Measurements from ENCODE around the gene MUC6.

Gene MUC6

GRCh38 chr11:999009-999408 is 37.5 kb downstream of the MUC6 start:
- H3K36me3 ChIP-seq (ENCODE audit: control insufficient read depth in 1 of 2, insufficient read depth in 2 of 2, low read depth in 1 of 2, low read length in 2 of 2) = peaks cover 59 to 81% of the 10 kb centered on the region in 2 experiments
- no peak overlapping the region for H2AK5ac ChIP-seq (ENCODE audit: low read length, severe bottlenecking)
- no peak overlapping the region for H2AFZ ChIP-seq (ENCODE audit: low read depth, low read length)
- H3K4me3 ChIP-seq (ENCODE audit: insufficient read depth in 1 of 2, low read depth in 1 of 2, low read length in 2 of 2) = no peak overlapping the region
- no peak overlapping the region for H3K27ac ChIP-seq (ENCODE audit: low read length, poor library complexity, severe bottlenecking)
- peaks cover 10% of the 10 kb centered on the region for H3K4me1 ChIP-seq (ENCODE audit: control insufficient read depth, insufficient read depth, low read depth, low read length)
- no peak overlapping the region for H2BK12ac ChIP-seq (ENCODE audit: low read length in 2 of 2)
- no peaks in the 10 kb centered on the region for H3K9me3 ChIP-seq (ENCODE audit: control insufficient read depth, low read length)
- no peak overlapping the region for H3K4me2 ChIP-seq (ENCODE audit: low read length, poor library complexity, severe bottlenecking)
- H4K91ac ChIP-seq (ENCODE audit: low read length) = no peak overlapping the region
- no peak overlapping the region for H3K9ac ChIP-seq (ENCODE audit: low read length)
- H3K18ac ChIP-seq (ENCODE audit: low read depth in 1 of 2, low read length in 2 of 2) = no peak overlapping the region
- H2BK15ac ChIP-seq (ENCODE audit: low read depth, poor library complexity, severe bottlenecking) = no peak overlapping the region
- WGBS = 98% methylated on average over 10 of the region's 10 CpGs
- H3K23ac ChIP-seq (ENCODE audit: low read length in 2 of 2) = no peak overlapping the region
- no peak overlapping the region for H3K14ac ChIP-seq (ENCODE audit: low read length in 2 of 2)
- no peaks in the 10 kb centered on the region for H3K27me3 ChIP-seq (ENCODE audit: control insufficient read depth in 1 of 2, insufficient read depth in 1 of 2, low read length in 2 of 2)
- H2BK120ac ChIP-seq (ENCODE audit: low read depth, low read length) = no peak overlapping the region
- H2BK5ac ChIP-seq (ENCODE audit: low read depth, low read length, poor library complexity, severe bottlenecking) = no peak overlapping the region
- no peak overlapping the region for H3K4ac ChIP-seq (ENCODE audit: low read depth in 1 of 2, low read length in 2 of 2)
- H4K8ac ChIP-seq (ENCODE audit: low read length) = no peak overlapping the region
- no peak for DNase-seq
- H3K79me1 ChIP-seq (replicated peaks; ENCODE audit: low read length, poor library complexity, severe bottlenecking) = peaks cover 57% of the 10 kb centered on the region

GRCh38 chr11:997907-998306 is 38.6 kb downstream of the MUC6 start:
- Histone ChIP-seq H3K9ac (ENCODE audit: low read length) (no peak overlapping the region), H2BK15ac (ENCODE audit: low read depth, poor library complexity, severe bottlenecking) (no peak overlapping the region), H3K79me1 (replicated peaks; ENCODE audit: low read length, poor library complexity, severe bottlenecking) (peaks cover 58% of the 10 kb centered on the region), H2AK5ac (ENCODE audit: low read length, severe bottlenecking) (no peak overlapping the region), H4K8ac (ENCODE audit: low read length) (no peak overlapping the region), H2BK12ac (ENCODE audit: low read length in 2 of 2) (no peak overlapping the region), H4K91ac (ENCODE audit: low read length) (no peak overlapping the region), H3K27me3 (ENCODE audit: control insufficient read depth in 1 of 2, insufficient read depth in 1 of 2, low read length in 2 of 2) (no peaks in the 10 kb centered on the region), H3K18ac (ENCODE audit: low read depth in 1 of 2, low read length in 2 of 2) (no peak overlapping the region), H3K23ac (ENCODE audit: low read length in 2 of 2) (no peak overlapping the region), H3K4me1 (ENCODE audit: control insufficient read depth, insufficient read depth, low read depth, low read length) (peaks cover 10% of the 10 kb centered on the region), H3K4me2 (ENCODE audit: low read length, poor library complexity, severe bottlenecking) (no peak overlapping the region), H3K4me3 (ENCODE audit: insufficient read depth in 1 of 2, low read depth in 1 of 2, low read length in 2 of 2) (peak overlapping the region in 1 of 2 experiments; percentile 39), H3K4ac (ENCODE audit: low read depth in 1 of 2, low read length in 2 of 2) (no peak overlapping the region), H3K36me3 (ENCODE audit: control insufficient read depth in 1 of 2, insufficient read depth in 2 of 2, low read depth in 1 of 2, low read length in 2 of 2) (peaks cover 60 to 84% of the 10 kb centered on the region in 2 experiments), H3K27ac (ENCODE audit: low read length, poor library complexity, severe bottlenecking) (no peak overlapping the region), H2BK120ac (ENCODE audit: low read depth, low read length) (no peak overlapping the region), H3K9me3 (ENCODE audit: control insufficient read depth, low read length) (no peaks in the 10 kb centered on the region), H3K14ac (ENCODE audit: low read length in 2 of 2) (no peak overlapping the region), H2AFZ (ENCODE audit: low read depth, low read length) (no peak overlapping the region), H2BK5ac (ENCODE audit: low read depth, low read length, poor library complexity, severe bottlenecking) (no peak overlapping the region)
- 96% methylated on average over 14 of the region's 14 CpGs for WGBS
- DNase-seq = no peak

GRCh38 chr11:996681-997080 is 39.8 kb downstream of the MUC6 start:
- Histone ChIP-seq H4K91ac (ENCODE audit: low read length) (no peak overlapping the region), H3K9ac (ENCODE audit: low read length) (no peak overlapping the region), H3K4me1 (ENCODE audit: control insufficient read depth, insufficient read depth, low read depth, low read length) (peaks cover 10% of the 10 kb centered on the region), H2AK5ac (ENCODE audit: low read length, severe bottlenecking) (no peak overlapping the region), H2BK12ac (ENCODE audit: low read length in 2 of 2) (no peak overlapping the region), H2BK5ac (ENCODE audit: low read depth, low read length, poor library complexity, severe bottlenecking) (no peak overlapping the region), H2AFZ (ENCODE audit: low read depth, low read length) (no peak overlapping the region), H2BK15ac (ENCODE audit: low read depth, poor library complexity, severe bottlenecking) (no peak overlapping the region), H2BK120ac (ENCODE audit: low read depth, low read length) (no peak overlapping the region), H3K27me3 (ENCODE audit: control insufficient read depth in 1 of 2, insufficient read depth in 1 of 2, low read length in 2 of 2) (no peaks in the 10 kb centered on the region), H3K14ac (ENCODE audit: low read length in 2 of 2) (no peak overlapping the region), H4K8ac (ENCODE audit: low read length) (no peak overlapping the region), H3K9me3 (ENCODE audit: control insufficient read depth, low read length) (no peaks in the 10 kb centered on the region), H3K23ac (ENCODE audit: low read length in 2 of 2) (no peak overlapping the region), H3K4ac (ENCODE audit: low read depth in 1 of 2, low read length in 2 of 2) (no peak overlapping the region), H3K79me1 (replicated peaks; ENCODE audit: low read length, poor library complexity, severe bottlenecking) (peaks cover 58% of the 10 kb centered on the region), H3K27ac (ENCODE audit: low read length, poor library complexity, severe bottlenecking) (no peak overlapping the region), H3K4me3 (ENCODE audit: insufficient read depth in 1 of 2, low read depth in 1 of 2, low read length in 2 of 2) (no peak overlapping the region), H3K18ac (ENCODE audit: low read depth in 1 of 2, low read length in 2 of 2) (no peak overlapping the region), H3K36me3 (ENCODE audit: control insufficient read depth in 1 of 2, insufficient read depth in 2 of 2, low read depth in 1 of 2, low read length in 2 of 2) (peaks cover 58 to 84% of the 10 kb centered on the region in 2 experiments), H3K4me2 (ENCODE audit: low read length, poor library complexity, severe bottlenecking) (no peak overlapping the region)
- DNase-seq = no peak
- WGBS = 92% methylated on average over 10 of the region's 10 CpGs

- H2BK5ac ChIP-seq (ENCODE audit: low read depth, low read length, poor library complexity, severe bottlenecking) = no peak overlapping the region
- H3K4me2 ChIP-seq (ENCODE audit: low read length, poor library complexity, severe bottlenecking) = no peak overlapping the region
- no peak overlapping the region for H3K4me3 ChIP-seq (ENCODE audit: insufficient read depth in 1 of 2, low read depth in 1 of 2, low read length in 2 of 2)
- peaks cover 10% of the 10 kb centered on the region for H3K4me1 ChIP-seq (ENCODE audit: control insufficient read depth, insufficient read depth, low read depth, low read length)
- no peak overlapping the region for H3K9ac ChIP-seq (ENCODE audit: low read length)
- H3K27me3 ChIP-seq (ENCODE audit: control insufficient read depth in 1 of 2, insufficient read depth in 1 of 2, low read length in 2 of 2) = no peaks in the 10 kb centered on the region
- H3K18ac ChIP-seq (ENCODE audit: low read depth in 1 of 2, low read length in 2 of 2) = no peak overlapping the region
- H2AFZ ChIP-seq (ENCODE audit: low read depth, low read length) = no peak overlapping the region
- H4K8ac ChIP-seq (ENCODE audit: low read length) = no peak overlapping the region
- no peak overlapping the region for H2BK12ac ChIP-seq (ENCODE audit: low read length in 2 of 2)
- no peak overlapping the region for H3K4ac ChIP-seq (ENCODE audit: low read depth in 1 of 2, low read length in 2 of 2)
- peaks cover 57% of the 10 kb centered on the region for H3K79me1 ChIP-seq (replicated peaks; ENCODE audit: low read length, poor library complexity, severe bottlenecking)
- 88% methylated on average over 19 of the region's 22 CpGs for WGBS
- H3K14ac ChIP-seq (ENCODE audit: low read length in 2 of 2) = no peak overlapping the region
- H2BK120ac ChIP-seq (ENCODE audit: low read depth, low read length) = no peak overlapping the region
- no peak overlapping the region for H2AK5ac ChIP-seq (ENCODE audit: low read length, severe bottlenecking)
- H3K9me3 ChIP-seq (ENCODE audit: control insufficient read depth, low read length) = no peaks in the 10 kb centered on the region
- no peak overlapping the region for H2BK15ac ChIP-seq (ENCODE audit: low read depth, poor library complexity, severe bottlenecking)
- no peak overlapping the region for H3K27ac ChIP-seq (ENCODE audit: low read length, poor library complexity, severe bottlenecking)
- peaks cover 55 to 84% of the 10 kb centered on the region in 2 experiments for H3K36me3 ChIP-seq (ENCODE audit: control insufficient read depth in 1 of 2, insufficient read depth in 2 of 2, low read depth in 1 of 2, low read length in 2 of 2)
- no peak overlapping the region for H3K23ac ChIP-seq (ENCODE audit: low read length in 2 of 2)
- H4K91ac ChIP-seq (ENCODE audit: low read length) = no peak overlapping the region
- DNase-seq = peak; percentile 9
Measured at GRCh38 chr11:995752-996420, 40.6 kb downstream of the MUC6 start.

Data from mesenchymal stem cell (in vitro differentiated cells and primary cell).